K562 (cell line): Measurements from ENCODE around the gene AP3B2. TPM values are rescaled to one million over a fixed set of nuclear protein-coding genes. Genes with fewer than 3 reads are reported as not detected.

Experiments
- ATAC-seq: fragments of 200-7000 bp; cut with Tn5 transposase; 3 replicates; pipeline ENCODE4 v1.9.1; 2020; ENCODE audit warnings: moderate library complexity
- BruUV-seq: library from RNA; stranded (reverse); fragments of 400-500 nt; replicated peaks from 2 replicates; lab custom pipeline; 2021; lab: Mats Ljungman, UMichigan
- CTCF ChIA-PET: fragments of 300-600 bp; formaldehyde crosslinking; extraction: SDS; loops from one replicate; lab custom pipeline; 2021; ENCODE audit warnings: low intra/inter-chr PET ratio; lab: Yijun Ruan, JAX
- POLR2A ChIA-PET: fragments of 300-600, 350-650 bp; sonication (Branson Sonifier 250); formaldehyde crosslinking; extraction: SDS; loops from one replicate; lab custom pipeline; 2021; ENCODE audit warnings: antibody characterized with exemption, inconsistent platforms; lab: Yijun Ruan, JAX
- DNase-seq, 4 experiments: peaks; one replicate each; pipeline versions ENCODE4 v3.0.0 to v3.0.0-alpha.2; 2011 to 2018; ENCODE audit warnings: low spot score in 3 of 4, mixed read lengths in 3 of 4; ENCODE audit errors: extremely low read depth in 1 of 4
- FAIRE-seq: peaks from 2 replicates; lab custom pipeline; 2011; peaks lifted over from hg19 to GRCh38; lab: Jason Lieb, UNC
- H2AFZ ChIP-seq: 2 replicates; pipeline ENCODE4 v1.6.0; 2011; ENCODE audit warnings: low read depth, low read length, control low read depth, inconsistent platforms
- H3K27ac ChIP-seq: fragments of 200-600 bp; 3 replicates; pipeline ENCODE4 v1.8.0; 2011; ENCODE audit warnings: low read depth, mild to moderate bottlenecking, control low read depth, inconsistent platforms, low read length, moderate library complexity, mixed read lengths; ENCODE audit errors: extremely low read depth
- H3K27me3 ChIP-seq, 2 experiments: fragments of 300-600 bp in 1 of 2; 2 replicates in 1 of 2; 3 replicates in 1 of 2; pipeline versions ENCODE4 v1.6.0 to v1.8.0; 2011; ENCODE audit warnings: inconsistent platforms in 2 of 2, low read length in 2 of 2, mild to moderate bottlenecking in 1 of 2, mixed read lengths in 1 of 2, moderate library complexity in 1 of 2; ENCODE audit not compliant: control insufficient read depth in 2 of 2, insufficient read depth in 2 of 2
- H3K36me3 ChIP-seq: fragments of 300-600 bp; 3 replicates; pipeline ENCODE4 v1.8.0; 2011; ENCODE audit warnings: mild to moderate bottlenecking, low read length, inconsistent platforms; ENCODE audit not compliant: control insufficient read depth, insufficient read depth
- H3K4me1 ChIP-seq, 2 experiments: fragments of 200-600 bp in 1 of 2; replicated peaks in 1 of 2; 2 replicates in 1 of 2; 3 replicates in 1 of 2; pipeline versions ENCODE4 v1.5.1 to v1.8.0; 2011; ENCODE audit warnings: inconsistent platforms in 2 of 2, low read length in 2 of 2, mild to moderate bottlenecking in 1 of 2, mixed read lengths in 1 of 2, moderate library complexity in 1 of 2; ENCODE audit not compliant: control insufficient read depth in 2 of 2, insufficient read depth in 2 of 2
- H3K4me2 ChIP-seq: 2 replicates; pipeline ENCODE4 v1.6.1; 2011; ENCODE audit warnings: low read length, control low read depth, inconsistent platforms, mixed read lengths; ENCODE audit not compliant: insufficient read depth
- H3K4me3 ChIP-seq: fragments of 200-600 bp; sonication (generic), shearing (Covaris generic); 2 replicates; pipeline ENCODE4 v1.5.1; 2016; ENCODE audit warnings: control low read depth, inconsistent platforms
- H3K79me2 ChIP-seq: fragments of 200-600 bp; 3 replicates; pipeline ENCODE4 v1.8.0; 2011; ENCODE audit warnings: low read length, inconsistent platforms; ENCODE audit not compliant: control insufficient read depth, insufficient read depth
- H3K9ac ChIP-seq, 2 experiments: 2 replicates each; pipeline versions ENCODE4 v1.6.0 to v1.6.1; 2011; ENCODE audit warnings: low read depth in 2 of 2, low read length in 2 of 2, control low read depth in 1 of 2, inconsistent platforms in 1 of 2, mild to moderate bottlenecking in 1 of 2, mixed read lengths in 1 of 2; ENCODE audit not compliant: insufficient read depth in 1 of 2
- H3K9me1 ChIP-seq: one replicate; pipeline ENCODE4 v1.6.0; 2011; ENCODE audit warnings: inconsistent platforms, mild to moderate bottlenecking, low read length, moderate library complexity; ENCODE audit not compliant: control insufficient read depth, insufficient read depth
- H3K9me3 ChIP-seq: replicated peaks from 2 replicates; pipeline ENCODE4 v1.5.1; 2011; ENCODE audit warnings: low read depth, low read length, inconsistent platforms; ENCODE audit not compliant: control insufficient read depth, insufficient read depth
- H4K20me1 ChIP-seq: replicated peaks from 2 replicates; pipeline ENCODE4 v1.6.1; 2011; ENCODE audit warnings: low read length, inconsistent platforms, mixed read lengths; ENCODE audit not compliant: control insufficient read depth, insufficient read depth
- ATF3 ChIP-seq, 2 experiments: fragments of 450-650 bp in 1 of 2; sonication (generic) in 1 of 2; formaldehyde crosslinking in 1 of 2; IDR thresholded peaks in 1 of 2; conservative IDR thresholded peaks in 1 of 2; 2 replicates each; pipeline versions ENCODE4 v1.6.1 to v1.8.1; 2016 to 2023; ENCODE audit warnings: mild to moderate bottlenecking in 2 of 2, moderate library complexity in 2 of 2, inconsistent platforms in 1 of 2, missing genetic modification reagents in 1 of 2
- BCLAF1 ChIP-seq, 2 experiments: fragments of 450-650 bp in 1 of 2; IDR thresholded peaks; 2 replicates each; pipeline ENCODE4 v1.6.1; 2011 to 2017; ENCODE audit warnings: low read depth in 2 of 2, antibody characterized with exemption in 1 of 2, borderline replicate concordance in 1 of 2, low read length in 1 of 2, mild to moderate bottlenecking in 1 of 2, mixed read lengths in 1 of 2; ENCODE audit not compliant: control insufficient read depth in 1 of 2
- DIDO1 ChIP-seq: fragments of 450-650 bp; IDR thresholded peaks from 2 replicates; pipeline ENCODE4 v1.6.1; 2016; ENCODE audit warnings: low read depth, missing biosample characterization, missing genetic modification characterization
- DLX4 ChIP-seq: fragments of 250-450 bp; sonication (Bioruptor Pico); IDR thresholded peaks from 2 replicates; pipeline ENCODE4 v1.6.1; 2021; ENCODE audit warnings: mild to moderate bottlenecking
- EZH2 ChIP-seq: IDR thresholded peaks from 2 replicates; pipeline ENCODE4 v1.6.1; 2012; ENCODE audit warnings: low read depth, mild to moderate bottlenecking, inconsistent platforms, low read length, borderline replicate concordance
- GABPB1 ChIP-seq: sonication (generic); formaldehyde crosslinking; IDR thresholded peaks from 2 replicates; pipeline ENCODE4 v1.8.0; 2022; ENCODE audit warnings: mild to moderate bottlenecking, missing genetic modification reagents
- GTF2F1 ChIP-seq: IDR thresholded peaks from 2 replicates; pipeline ENCODE4 v1.6.1; 2011; ENCODE audit warnings: low read depth, low read length, improper control_type of control experiment
- SMAD3 ChIP-seq: fragments of 450-650 bp; formaldehyde crosslinking; conservative IDR thresholded peaks from 2 replicates; pipeline ENCODE4 v1.4.0; 2020; ENCODE audit warnings: mild to moderate bottlenecking
- SREBF2 ChIP-seq: sonication (generic); formaldehyde crosslinking; IDR thresholded peaks from 2 replicates; pipeline ENCODE4 v1.4.0; 2020; ENCODE audit warnings: mild to moderate bottlenecking, missing genetic modification reagents
- SRSF9 ChIP-seq: fragments of 200-400 bp; formaldehyde crosslinking; IDR thresholded peaks from 2 replicates; pipeline ENCODE4 v1.6.1; 2017; ENCODE audit warnings: low read depth, low read length, borderline replicate concordance
- SUPT5H ChIP-seq: fragments of 450-650 bp; IDR thresholded peaks from 2 replicates; pipeline ENCODE4 v1.6.1; 2016
- WGBS: fragments of 100-300 bp; shearing (Covaris generic); methylation state at CpG from one replicate; pipeline ENCODE4 v1.1.6; 2016; ENCODE audit warnings: low coverage, mixed read lengths; ENCODE audit not compliant: insufficient coverage; ENCODE audit errors: missing lambda C conversion rate; 5-methylcytosine and 5-hydroxymethylcytosine counted together
- in situ Hi-C: fragments of 300-500 bp; cut with MboI; formaldehyde crosslinking; loops from 4 replicates; pipeline ENCODE4 v1.15.0; 2018; ENCODE audit warnings: inconsistent platforms, mixed read lengths
- intact Hi-C: fragments of 100-400 bp; cut with micrococcal nuclease; formaldehyde crosslinking; loops from 2 replicates; pipeline ENCODE4 v1.14.2; 2022
- polyA plus RNA-seq, 8 experiments: library from polyadenylated mRNA; depleted of rRNA in 4 of 8; stranded (reverse) in 5 of 8; unstranded in 3 of 8; fragments of >200 nt; fragmentation: Nextera tagmentation in 2 of 8; fragmentation: Illumina TruSeq in 1 of 8; extraction: Ambion mirVana in 2 of 8; extraction: Trizol in 1 of 8; gene quantifications; 2 replicates each; pipeline versions ENCODE4 v1.2.1 to v1.2.3, GENCODE V29; 2011 to 2014; ENCODE audit warnings: inconsistent platforms in 1 of 8, missing spikeins in 1 of 8
- total RNA-seq, 7 experiments: library from RNA; depleted of rRNA in 6 of 7; stranded (reverse); fragments of >200 nt in 6 of 7; fragmentation: Illumina TruSeq in 2 of 7; extraction: Trizol in 2 of 7; gene quantifications; 2 replicates each; pipeline versions ENCODE4 v1.2.1 to v1.2.3, GENCODE V29; 2011 to 2021; ENCODE audit warnings: low replicate concordance in 1 of 7

The AP3B2 gene
- total and polyA plus RNA-seq, 9 of the 15 experiments (the other 6 are each of a cell fraction or from before 2014, with no cell fraction given): 0.03 to 0.15 (median 0.10) TPM; not detected in 2

GRCh38 chr15:82681371-82681770, 28.3 kb downstream of the AP3B2 start:
- H3K4me3 ChIP-seq: peak overlapping the region; percentile 85; the same call in 1 of the 2 replicates
- FAIRE-seq (no peak), ATAC-seq (no peak), DNase-seq (no peak)
- intact Hi-C loops (loop anchor here (2.0 to 5.0 kb wide), 2 partner anchors 37 to 126 kb away; partner anchors contain the start of genes FSD2 and WHAMM), in situ Hi-C loops (no loop called here)
- WGBS: 87% methylated on average over 10 of the region's 10 CpGs
- ChIA-PET POLR2A (interaction anchor here (0.5 to 2.6 kb wide), 3 partner anchors 142 to 1080 kb away, joined by 4 to 24 read pairs (median 4); partner anchors contain the start of gene RPS17), CTCF (no interaction called here)
- H3K9ac ChIP-seq: peak overlapping the region in 1 of 2 experiments; percentile 98; a peak in 1 of 4 replicates
- TF ChIP-seq DIDO1 (tag) (no peak), BCLAF1 (IDR thresholded peaks at IDR 0.05; ENCODE audit: borderline replicate concordance in 1 of 2, control insufficient read depth in 1 of 2, low read depth in 2 of 2, low read length in 1 of 2) (no peak), EZH2 (no peak), GABPB1 (CRISPR knock-in tag) (no peak), SMAD3 (CRISPR knock-in tag) (no peak), SREBF2 (CRISPR knock-in tag) (no peak), SRSF9 (no peak), ATF3 (IDR thresholded peaks at IDR 0.05) (no peak), ATF3 (CRISPR knock-in tag; conservative IDR thresholded peaks at IDR 0.05) (no peak), DLX4 (CRISPR knock-in tag) (no peak), GTF2F1 (no peak), SUPT5H (no peak)
- no TSS peak for BruUV-seq
- peak overlapping the region; percentile 98; the same call in 1 of the 2 replicates for H2AFZ ChIP-seq
- H3K4me1 ChIP-seq: peaks cover 14 to 23% of the 10 kb centered on the region in 2 experiments; a peak in 4 of 5 replicates
- H3K27ac ChIP-seq: no peak overlapping the region; the same call in 2 of the 3 replicates
- H3K4me2 ChIP-seq: peak overlapping the region; percentile 92
- H3K36me3 ChIP-seq: no peaks in the 10 kb centered on the region
- no peaks in the 10 kb centered on the region for H3K9me3 ChIP-seq
- H4K20me1 ChIP-seq: no peaks in the 10 kb centered on the region
- H3K27me3 ChIP-seq: peaks cover 0 to 5% of the 10 kb centered on the region in 2 experiments; a peak in 1 of 5 replicates
- H3K9me1 ChIP-seq: no peaks in the 10 kb centered on the region
- H3K79me2 ChIP-seq: no peaks in the 10 kb centered on the region
